Vagina (tissue), 2 donors: Measurements from ENCODE around the gene DTX2. TPM values are rescaled to one million over a fixed set of nuclear protein-coding genes. Genes with fewer than 3 reads are reported as not detected.
"Not testable (repeated sequence)": the region's sequence is repeated elsewhere in the genome, so short reads cannot be mapped to it uniquely, and the experiment has no call there.

Experiments
- DNase-seq, 2 donors: peaks; one replicate each; pipeline ENCODE4 v3.0.0-alpha.2; 2017; ENCODE audit errors: extremely low spot score in 2 of 2
- H3K27ac ChIP-seq: fragments of 200-600 bp; sonication (generic); one replicate; pipeline ENCODE4 v1.5.1; 2019
- H3K27me3 ChIP-seq: fragments of 200-600 bp; sonication (generic); one replicate; pipeline ENCODE4 v1.5.1; 2019
- H3K36me3 ChIP-seq, 2 donors: fragments of 200-600 bp; sonication (generic); one replicate each; pipeline ENCODE4 v1.5.1; 2017 to 2019
- H3K4me1 ChIP-seq: fragments of 200-600 bp; sonication (generic); one replicate; pipeline ENCODE4 v1.5.1; 2019
- H3K4me3 ChIP-seq, 2 donors: fragments of 200-600 bp; sonication (generic); 1 replicate in 1 of 2; 2 replicates in 1 of 2; pipeline ENCODE4 v1.5.1; 2016 to 2019
- H3K9me3 ChIP-seq: fragments of 200-600 bp; sonication (generic); one replicate; pipeline ENCODE4 v1.5.1; 2019
- intact Hi-C: fragments of 100-400 bp; cut with DNase I; formaldehyde crosslinking; loops from one replicate; pipeline ENCODE4 v1.15.1; 2023
- total RNA-seq: library from RNA; depleted of rRNA; stranded (reverse); fragments of >200 nt; gene quantifications from one replicate; pipeline ENCODE4 v1.2.3, GENCODE V29; 2016

The DTX2 gene
- total RNA-seq, 1 donor from 2014 or later = 78.3 TPM

DNA sequence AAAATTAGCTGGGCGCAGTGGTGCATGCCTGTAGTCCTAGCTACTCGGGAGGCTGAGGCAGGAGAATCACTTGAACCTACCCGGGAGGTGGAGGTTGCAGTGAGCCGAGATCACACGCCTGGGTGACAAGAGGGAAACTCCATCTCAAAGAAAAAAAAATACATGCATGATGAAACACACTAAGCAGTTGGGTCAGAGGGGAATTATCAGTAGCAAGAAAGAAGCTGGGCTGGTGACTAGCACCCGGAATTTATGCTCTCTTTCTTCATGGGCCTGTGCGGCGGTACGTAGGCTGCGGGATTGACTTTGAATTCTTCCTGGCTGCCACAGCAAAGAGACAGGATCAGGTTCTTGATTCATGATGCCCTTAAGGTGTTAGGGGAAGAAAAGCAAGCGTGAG lies 18.1 kb downstream of the DTX2 start:
- H3K36me3 ChIP-seq, H3K4me1 ChIP-seq, H3K4me3 ChIP-seq, H3K27me3 ChIP-seq, intact Hi-C loops, H3K27ac ChIP-seq, H3K9me3 ChIP-seq, DNase-seq: not testable (repeated sequence)

GRCh38 chr7:76480403-76481253 lies 19.1 kb downstream of the DTX2 start:
- H3K36me3 ChIP-seq, intact Hi-C loops, DNase-seq, H3K4me1 ChIP-seq, H3K4me3 ChIP-seq, H3K9me3 ChIP-seq, H3K27ac ChIP-seq, H3K27me3 ChIP-seq: not testable (repeated sequence)

- H3K4me1 ChIP-seq, H3K4me3 ChIP-seq, intact Hi-C loops, H3K27me3 ChIP-seq, DNase-seq, H3K9me3 ChIP-seq, H3K27ac ChIP-seq, H3K36me3 ChIP-seq: not testable (repeated sequence)
Measured at GRCh38 chr7:76482660-76483059, 21.2 kb downstream of the DTX2 start.

DNA sequence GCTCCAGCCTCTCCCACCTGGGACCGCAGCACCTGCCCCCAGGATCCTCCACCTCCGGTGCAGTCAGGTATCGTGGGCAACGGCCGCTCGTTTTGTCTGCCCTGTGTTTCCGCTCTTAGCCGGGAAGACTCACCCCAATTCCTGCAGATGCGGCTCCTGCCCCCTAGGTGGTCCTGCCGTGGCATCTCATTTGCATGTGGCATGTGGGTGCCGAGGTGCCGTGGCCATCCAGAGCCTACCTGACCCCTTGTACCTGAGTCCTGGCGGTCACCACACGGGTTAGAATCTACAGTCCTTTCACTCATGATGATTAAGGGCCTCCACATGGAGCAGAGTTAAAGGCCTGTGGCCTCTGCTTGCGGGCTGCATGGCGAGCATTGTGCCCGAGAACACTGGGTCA lies 21.6 kb downstream of the DTX2 start:
- H3K27me3 ChIP-seq, DNase-seq, H3K9me3 ChIP-seq, H3K4me3 ChIP-seq, H3K27ac ChIP-seq, H3K36me3 ChIP-seq, H3K4me1 ChIP-seq, intact Hi-C loops: not testable (repeated sequence)

DNA sequence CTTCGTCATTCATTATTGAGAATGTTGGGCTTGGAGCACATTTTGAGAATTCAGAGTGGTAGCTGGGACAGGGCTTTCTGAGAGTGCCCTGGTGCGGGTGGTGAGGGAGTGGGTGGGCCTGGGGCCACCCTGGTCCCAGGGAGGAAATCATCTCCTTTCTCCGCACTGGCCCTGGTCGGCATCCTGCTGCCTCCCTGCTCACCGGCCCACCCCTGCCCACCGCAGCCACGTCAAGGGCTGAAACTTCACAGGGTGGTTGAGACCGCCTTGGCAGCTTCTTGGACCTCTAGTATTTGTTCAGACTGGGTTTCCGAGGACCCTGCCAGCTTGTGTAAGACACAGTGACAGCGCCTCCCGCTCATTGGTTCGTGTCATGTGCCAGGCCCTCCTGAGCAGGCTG lies 22.9 kb downstream of the DTX2 start:
- H3K36me3 ChIP-seq, intact Hi-C loops, DNase-seq, H3K4me1 ChIP-seq, H3K4me3 ChIP-seq, H3K27ac ChIP-seq, H3K9me3 ChIP-seq, H3K27me3 ChIP-seq: not testable (repeated sequence)

GRCh38 chr7:76485822-76486610 lies 24.5 kb downstream of the DTX2 start:
- intact Hi-C loops = not testable (repeated sequence)

GRCh38 chr7:76486618-76487017 lies 25.1 kb downstream of the DTX2 start:
- intact Hi-C loops, H3K4me1 ChIP-seq, H3K27me3 ChIP-seq, DNase-seq, H3K4me3 ChIP-seq, H3K27ac ChIP-seq, H3K9me3 ChIP-seq, H3K36me3 ChIP-seq: not testable (repeated sequence)

More at GRCh38 chr7:76485822-76486610, 24.5 kb downstream of the DTX2 start:
- not testable (repeated sequence) for H3K36me3 ChIP-seq, H3K9me3 ChIP-seq, H3K4me3 ChIP-seq, H3K27ac ChIP-seq, DNase-seq, H3K27me3 ChIP-seq, H3K4me1 ChIP-seq

DNA sequence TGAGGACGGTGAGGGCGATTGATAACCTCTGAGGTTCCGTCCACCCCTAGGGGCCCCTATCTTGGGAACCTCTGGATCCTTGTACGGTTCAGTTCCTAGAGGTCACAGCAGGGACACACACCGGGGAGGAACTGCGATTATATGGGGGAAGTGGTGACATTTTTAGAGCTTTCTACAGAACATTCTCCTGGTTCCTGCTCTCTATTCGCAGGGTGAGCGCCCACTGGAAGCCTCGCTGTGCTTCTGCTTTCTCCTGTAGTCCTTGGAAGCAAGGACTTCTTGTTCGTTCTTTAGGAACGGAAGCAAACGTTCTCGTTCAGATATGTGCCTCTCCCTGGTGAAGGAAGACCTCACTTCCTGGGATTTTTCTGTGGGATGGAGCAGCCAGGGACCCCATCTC lies 26.5 kb downstream of the DTX2 start:
- intact Hi-C loops, H3K27me3 ChIP-seq: not testable (repeated sequence)

DNA sequence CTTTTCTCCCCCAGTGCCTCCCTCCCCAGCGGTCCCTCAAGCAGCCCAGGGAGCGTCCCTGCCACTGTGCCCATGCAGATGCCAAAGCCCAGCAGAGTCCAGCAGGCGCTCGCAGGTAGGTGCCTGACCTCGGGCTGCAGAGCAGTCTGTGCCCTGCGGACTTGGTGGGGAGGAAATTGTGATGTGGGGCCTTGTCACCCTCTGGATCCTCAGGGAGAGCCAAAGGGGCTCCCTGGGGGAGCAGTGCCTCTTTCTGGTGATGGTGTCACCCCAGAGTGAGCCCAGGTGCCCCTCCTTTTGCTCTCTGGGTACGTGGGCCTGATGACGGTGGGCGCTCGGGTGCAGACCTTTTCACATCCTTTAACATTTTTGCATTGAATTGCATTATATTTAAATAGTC lies 30.6 kb downstream of the DTX2 start:
- H3K27ac ChIP-seq, H3K9me3 ChIP-seq, intact Hi-C loops, H3K4me3 ChIP-seq, DNase-seq, H3K27me3 ChIP-seq, H3K36me3 ChIP-seq, H3K4me1 ChIP-seq: not testable (repeated sequence)

More for the DNA sequence above, 26.5 kb downstream of the DTX2 start:
- H3K27ac ChIP-seq, H3K9me3 ChIP-seq, DNase-seq, H3K36me3 ChIP-seq, H3K4me3 ChIP-seq, H3K4me1 ChIP-seq: not testable (repeated sequence)

DNA sequence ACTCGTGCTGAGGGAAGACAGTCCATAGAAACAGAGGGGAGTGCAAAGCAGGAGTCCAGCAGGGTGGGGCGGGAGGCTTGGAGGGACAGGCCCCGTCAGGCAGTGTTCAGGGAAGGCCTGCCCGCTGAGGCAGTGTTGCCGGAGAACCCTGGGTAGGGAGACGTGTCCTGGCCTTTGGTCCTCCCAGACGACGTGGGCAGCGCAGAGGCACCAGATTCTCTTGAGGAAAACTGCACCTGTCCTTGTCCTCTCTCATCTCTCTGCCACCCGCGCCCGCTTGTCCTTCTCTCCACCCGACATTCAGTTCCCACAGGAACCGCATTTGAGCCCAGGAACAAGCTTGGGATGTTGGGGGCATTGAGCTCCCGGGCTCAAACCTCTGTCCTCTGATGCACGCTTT lies 34.2 kb downstream of the DTX2 start:
- H3K27ac ChIP-seq, intact Hi-C loops, H3K9me3 ChIP-seq, H3K27me3 ChIP-seq, DNase-seq, H3K36me3 ChIP-seq, H3K4me1 ChIP-seq, H3K4me3 ChIP-seq: not testable (repeated sequence)

- DNase-seq, H3K9me3 ChIP-seq: not testable (repeated sequence)
Measured at GRCh38 chr7:76497918-76498582, 36.5 kb downstream of the DTX2 start.

DNA sequence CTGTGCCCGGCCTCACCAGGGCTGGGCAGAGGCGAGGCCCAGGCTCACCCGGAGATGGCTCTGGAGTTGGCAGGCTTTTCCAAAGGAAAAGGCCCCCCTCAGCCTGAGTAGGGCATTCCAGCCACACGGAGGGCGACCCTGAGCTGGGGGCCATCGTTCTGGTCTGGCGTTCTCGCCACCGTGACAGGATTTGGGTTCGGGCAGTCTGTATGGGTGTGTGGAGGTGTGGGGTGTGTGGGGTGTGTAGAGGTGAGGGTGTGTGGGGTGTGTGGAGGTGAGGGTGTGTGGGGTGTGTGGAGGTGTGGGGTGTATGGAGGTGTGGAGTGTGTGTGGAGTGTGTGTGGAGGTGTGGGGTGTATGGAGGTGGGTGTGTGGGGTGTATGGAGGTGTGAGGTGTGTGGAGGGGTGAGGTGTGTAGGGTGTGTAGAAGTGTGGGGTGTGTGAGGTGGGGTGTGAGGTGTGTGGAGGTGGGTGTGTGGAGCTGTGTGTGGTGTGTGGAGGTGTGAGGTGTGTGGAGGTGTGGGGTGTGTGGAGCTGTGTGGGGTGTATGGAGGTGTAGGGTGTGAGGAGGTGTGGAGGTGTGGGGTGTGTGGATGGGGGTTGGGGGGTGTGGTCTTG lies 37.2 kb downstream of the DTX2 start:
- H3K9me3 ChIP-seq, intact Hi-C loops, H3K4me3 ChIP-seq, H3K27ac ChIP-seq, H3K4me1 ChIP-seq, DNase-seq, H3K27me3 ChIP-seq, H3K36me3 ChIP-seq: not testable (repeated sequence)

More at GRCh38 chr7:76497918-76498582, 36.5 kb downstream of the DTX2 start:
- H3K4me3 ChIP-seq, intact Hi-C loops, H3K27me3 ChIP-seq, H3K36me3 ChIP-seq, H3K4me1 ChIP-seq, H3K27ac ChIP-seq: not testable (repeated sequence)
